Measurements from ENCODE around the gene MYO1D.
"Not testable (repeated sequence)": the region's sequence is repeated elsewhere in the genome, so short reads cannot be mapped to it uniquely, and the experiment has no call there.

The MYO1D gene

DNA sequence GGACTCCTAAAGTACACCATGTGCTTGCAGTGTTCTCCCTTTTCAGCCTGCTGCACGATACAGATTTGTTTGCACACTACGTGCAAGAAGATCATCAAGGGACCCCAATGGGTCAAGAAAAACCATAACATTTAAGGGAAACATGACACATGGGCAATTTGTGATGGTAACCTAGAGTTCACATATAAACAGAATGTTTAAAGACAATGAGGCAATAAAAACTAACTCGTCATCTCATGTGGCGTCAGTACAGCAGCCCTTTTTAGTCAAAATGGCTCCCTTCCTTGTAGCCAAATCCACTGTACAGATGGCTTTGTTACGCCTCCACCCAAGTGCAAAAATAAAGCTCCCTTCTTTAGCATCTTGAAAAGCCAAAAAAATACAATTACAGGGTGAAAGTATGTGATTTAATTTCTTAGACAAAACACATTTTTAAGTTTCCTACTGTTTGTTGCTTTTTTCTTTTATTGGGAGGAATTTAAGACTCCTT is 216.4 kb downstream of the MYO1D start:
- DNase-seq, result no peak

DNA sequence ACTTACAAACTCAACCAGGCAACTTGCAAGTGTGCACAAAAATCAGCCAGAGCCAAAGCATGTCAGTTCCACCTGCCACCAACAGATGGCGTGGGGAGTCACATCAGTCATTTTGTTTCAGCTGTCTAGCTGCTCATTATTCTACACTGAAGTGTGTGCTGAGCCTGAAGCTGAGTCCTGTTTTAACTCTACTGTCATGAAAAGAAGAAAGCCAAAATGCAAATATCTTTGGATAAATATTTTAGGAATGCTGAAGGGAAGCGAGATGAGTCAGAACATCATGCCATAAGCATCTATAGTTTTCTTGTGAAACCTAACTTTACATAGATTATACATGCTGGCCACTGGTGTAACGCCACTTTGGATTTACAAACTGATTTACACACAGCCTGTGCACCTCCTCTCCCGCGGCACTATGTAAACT is 217.5 kb downstream of the MYO1D start:
- DNase-seq, result peak; percentile 34

DNA sequence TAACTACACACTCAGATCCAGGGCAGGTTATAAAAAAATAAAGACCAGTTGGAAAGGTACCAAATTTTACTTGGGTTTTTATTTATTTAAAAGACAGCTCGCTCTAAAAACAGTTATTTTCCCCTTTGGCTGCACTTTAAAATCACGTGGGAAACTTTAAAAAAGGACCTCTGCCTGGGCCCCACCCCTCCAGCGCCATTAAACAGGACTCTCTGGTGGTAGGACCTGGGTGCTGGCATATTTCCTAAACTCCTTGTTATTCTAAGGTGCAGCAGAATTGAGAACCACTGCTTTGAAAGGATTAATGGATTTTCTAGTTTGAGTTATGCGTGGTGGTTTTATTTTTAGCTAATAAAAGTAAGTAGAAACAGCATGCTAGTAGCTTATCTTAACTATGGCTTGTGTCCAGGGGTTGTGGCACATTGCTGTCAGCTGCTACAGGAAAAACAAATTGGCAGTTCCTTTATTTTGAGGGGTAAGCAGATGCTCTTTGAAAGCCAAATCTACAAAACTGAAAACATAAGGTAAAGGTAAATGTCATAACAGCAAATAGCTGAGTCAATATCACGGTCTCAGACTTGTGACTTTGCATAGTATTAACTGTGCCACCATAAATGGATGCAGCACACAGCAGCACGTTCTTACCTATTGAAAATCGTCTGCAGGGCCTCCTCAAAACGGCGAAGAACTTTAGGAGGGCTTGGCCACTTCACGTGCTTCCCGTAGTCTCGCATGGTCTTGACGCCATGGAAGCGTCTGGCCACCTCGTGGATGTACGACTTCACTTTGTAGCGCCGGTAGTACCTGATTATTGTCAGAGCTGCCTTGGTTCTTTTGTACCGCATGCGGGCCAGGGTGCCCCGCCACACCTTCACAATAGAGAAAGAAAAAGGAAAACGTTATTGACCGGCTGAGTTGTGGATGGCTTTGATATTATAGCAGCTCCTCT is 218.2 kb downstream of the MYO1D start:
- no peak for DNase-seq

DNA sequence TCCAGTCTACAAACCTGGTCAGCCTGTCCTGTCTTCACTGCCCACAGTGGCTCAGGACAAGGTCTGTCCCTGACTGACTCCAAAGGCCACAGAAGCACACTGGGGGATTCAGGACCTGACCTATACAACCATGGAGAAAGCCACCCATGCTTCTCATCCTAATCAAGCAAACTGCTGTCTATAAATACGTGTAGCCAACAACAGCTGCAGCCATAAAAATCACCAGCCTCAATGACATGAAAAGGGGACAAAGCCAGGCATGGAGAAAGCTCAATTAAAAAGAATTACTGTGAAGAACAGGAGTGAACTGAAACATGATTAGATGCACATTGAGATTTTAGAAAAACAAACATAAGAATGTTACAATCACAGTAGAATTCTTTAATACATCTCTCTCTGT is 220.0 kb downstream of the MYO1D start:
- no peak for DNase-seq

DNA sequence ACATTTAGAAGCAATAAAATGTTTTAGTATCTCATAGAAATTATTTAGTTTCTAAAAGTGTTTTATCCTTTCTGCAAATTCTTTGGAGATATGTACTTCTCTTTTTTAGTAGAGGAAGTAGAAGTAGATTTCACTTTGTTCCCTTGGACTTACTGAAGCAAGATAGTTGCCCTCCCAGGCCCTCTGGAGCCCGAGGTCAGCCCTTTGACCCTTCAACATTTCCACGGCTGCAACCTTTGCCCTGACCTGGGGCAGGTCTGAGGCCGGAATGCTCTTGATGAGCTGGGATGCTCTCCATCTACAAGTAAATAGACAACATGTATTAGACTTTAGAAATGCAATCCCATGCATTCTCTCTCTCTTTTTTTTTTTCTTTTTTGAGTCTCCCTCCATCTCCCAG is 222.6 kb downstream of the MYO1D start:
- no peak for DNase-seq

DNA sequence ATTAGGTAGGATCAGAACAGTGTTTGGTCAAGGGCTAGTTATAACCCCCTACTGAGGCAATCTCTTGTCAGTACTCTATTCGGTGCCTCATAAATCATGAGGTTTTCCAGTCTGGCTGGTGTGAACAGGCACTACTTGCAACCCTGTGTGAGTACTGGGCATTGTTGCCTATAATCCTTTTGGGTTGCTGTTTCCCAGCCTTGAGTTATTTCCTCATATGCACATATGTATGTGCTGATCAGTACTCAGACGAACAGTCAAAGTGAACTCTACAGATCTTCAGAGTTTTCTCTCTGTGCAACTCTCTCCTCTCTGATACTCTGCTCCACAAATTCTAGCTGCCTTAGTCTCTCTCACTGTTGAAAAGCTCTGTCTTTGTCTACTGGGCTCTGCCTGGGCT is 225.8 kb downstream of the MYO1D start:
- no peak for DNase-seq

DNA sequence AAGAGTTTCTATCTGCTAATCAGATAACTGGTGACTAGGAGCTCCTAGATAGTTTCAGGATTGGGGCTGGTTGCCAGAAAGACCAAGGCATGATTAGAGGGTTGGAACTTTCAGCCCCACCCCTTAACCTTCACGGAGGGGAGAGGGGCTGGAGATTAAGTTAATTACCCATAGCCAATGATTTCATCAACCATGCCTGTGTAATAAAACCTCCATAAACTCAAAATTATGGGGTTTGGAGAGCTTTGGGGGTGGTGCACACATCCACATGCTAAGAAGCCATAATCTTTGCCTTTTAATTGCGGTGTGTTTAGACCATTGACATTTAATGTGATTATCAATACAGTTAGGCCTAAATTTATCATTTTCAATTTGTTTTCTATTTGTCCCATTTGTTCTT is 228.5 kb downstream of the MYO1D start:
- no peak for DNase-seq

DNA sequence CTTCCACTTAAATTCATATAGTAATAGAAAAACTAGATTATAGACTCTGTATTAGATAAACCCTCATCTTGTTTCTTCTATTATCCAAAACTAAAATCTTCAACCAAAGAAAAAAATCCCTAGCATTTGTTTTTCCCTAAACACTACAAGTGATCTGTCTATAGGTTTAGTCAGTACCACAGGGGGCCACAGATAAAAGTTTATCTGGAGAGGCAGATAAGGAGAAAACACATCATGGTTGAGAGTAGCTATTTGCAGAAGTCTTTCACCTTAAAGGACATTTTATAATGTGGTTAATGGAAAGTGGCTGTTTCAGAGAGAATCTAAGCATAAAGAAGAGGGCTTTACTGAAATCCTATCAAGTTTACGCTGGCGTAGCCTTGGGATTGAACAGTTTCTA is 230.0 kb downstream of the MYO1D start:
- DNase-seq, result no peak

DNA sequence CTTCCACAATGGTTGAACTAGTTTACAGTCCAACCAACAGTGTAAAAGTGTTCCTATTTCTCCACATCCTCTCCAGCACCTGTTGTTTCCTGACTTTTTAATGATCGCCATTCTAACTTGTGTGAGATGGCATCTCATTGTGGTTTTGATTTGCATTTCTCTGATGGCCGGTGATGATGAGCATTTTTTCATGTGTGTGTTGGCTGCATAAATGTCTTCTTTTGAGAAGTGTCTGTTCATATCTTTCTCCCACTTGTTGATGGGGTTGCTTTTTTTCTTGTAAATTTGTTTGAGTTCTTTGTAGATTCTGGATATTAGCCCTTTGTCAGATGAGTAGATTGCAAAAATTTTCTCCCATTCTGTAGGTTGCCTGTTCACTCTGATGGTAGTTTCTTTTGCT is 235.4 kb downstream of the MYO1D start:
- DNase-seq, result not testable (repeated sequence)

DNA sequence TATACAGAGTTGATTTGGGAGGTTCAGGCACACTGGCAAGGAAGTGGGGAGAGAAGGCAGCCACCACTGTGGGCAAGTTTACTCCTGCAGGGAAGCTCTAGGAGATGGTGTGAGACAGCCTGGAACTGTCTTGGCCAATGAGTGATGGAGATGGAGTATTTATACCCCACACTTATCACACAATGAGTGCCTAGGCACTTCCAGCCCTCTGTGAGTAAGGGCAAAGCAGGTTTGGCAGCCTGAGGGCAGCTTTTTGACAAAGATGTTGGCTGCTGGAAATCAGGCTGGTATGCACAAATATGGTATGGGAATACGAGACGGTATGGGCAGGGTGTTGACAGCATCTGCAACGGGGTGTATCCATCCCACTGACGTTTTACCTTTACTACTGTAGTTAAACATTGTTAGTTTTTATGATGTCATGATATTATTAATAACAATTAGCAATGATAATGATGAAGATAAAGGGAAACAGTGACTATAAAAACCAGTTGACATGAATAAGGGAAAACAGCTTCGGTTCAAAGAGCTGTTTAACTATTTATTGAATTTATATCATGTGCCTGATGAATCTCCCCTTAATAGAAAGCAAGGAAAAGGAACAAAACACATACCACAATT is 240.2 kb downstream of the MYO1D start:
- no peak for DNase-seq

DNA sequence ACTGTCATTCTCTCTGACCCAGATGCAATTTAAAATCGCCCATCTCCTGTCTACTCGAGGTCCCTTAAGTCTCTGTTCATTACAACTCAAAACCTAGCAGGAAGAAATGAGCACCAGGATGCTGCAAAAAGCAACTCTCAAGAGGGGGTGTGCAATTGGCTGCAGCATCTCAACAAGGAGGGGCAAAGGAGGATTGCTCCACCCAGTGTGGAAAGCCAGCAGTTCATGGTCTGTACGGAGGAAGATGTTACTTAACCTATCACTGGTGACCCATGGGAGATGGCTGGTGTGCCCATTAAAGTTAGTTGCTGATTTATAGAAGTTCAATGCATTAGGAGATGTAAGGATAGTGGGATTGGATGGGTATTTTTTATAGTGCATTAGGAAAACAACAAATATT is 242.8 kb downstream of the MYO1D start:
- DNase-seq, result no peak

DNA sequence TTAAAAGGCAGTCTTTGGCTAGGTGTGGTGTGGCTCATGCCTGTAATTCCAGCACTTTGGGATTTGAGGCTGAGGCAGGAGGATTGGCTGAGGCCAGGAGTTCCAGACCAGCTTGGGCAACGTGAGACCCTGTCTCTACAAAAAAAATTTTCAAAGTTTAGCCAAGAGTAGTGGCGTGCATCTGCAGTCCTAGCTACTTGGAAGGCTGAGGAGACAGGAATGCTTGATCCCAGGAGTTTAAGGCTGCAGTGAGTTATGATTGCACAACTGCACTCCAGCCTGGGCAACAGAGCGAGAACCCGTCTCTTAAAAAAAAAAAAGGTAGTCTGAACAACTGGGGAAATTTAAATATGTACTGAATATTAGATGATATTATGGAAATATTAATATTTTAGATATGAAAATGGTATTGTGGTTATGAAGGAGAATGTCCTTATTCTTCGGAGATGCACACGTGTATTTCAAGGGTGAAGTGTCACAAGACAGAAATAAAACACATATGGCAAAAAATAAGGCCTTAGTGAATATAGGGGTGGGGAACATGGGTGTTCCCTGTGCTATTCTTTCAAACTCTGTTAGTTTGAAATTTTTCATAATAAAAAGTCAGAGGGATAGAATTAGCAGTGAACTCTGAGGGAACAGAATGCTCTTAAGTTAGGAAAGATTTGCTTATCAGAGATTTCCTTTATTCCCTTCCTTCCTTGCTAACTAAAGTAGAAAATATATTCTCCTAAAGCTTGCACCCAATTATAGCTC is 245.4 kb downstream of the MYO1D start:
- DNase-seq, result no peak

DNA sequence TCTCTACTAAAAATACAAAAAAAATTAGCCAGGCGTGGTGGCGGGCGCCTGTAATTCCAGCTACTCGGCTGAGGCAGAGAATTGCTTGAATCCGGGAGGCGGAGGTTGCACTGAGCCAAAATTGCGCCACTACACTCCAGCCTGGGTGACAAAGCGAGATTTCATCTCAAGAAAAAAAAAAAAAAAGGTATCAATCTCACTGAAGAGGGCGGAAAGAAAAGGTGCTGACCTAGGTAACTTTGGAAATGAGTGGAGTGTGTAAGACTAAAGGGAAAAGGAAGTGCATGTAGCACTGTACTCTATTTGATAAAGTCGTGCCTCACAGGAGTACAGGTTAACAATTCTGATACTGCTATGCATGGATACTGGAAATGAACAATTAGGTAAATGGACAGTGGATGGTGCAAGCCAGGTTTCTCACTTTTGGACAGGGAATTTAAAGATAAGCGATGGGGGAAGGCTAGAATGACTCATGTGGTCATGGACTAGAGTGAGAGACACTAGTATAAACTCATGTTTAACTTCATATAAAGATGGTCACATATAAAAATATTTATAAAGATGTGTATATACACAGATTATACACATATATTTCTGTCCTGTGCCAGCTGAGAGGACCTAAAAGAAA is 247.2 kb downstream of the MYO1D start:
- DNase-seq, result no peak

DNA sequence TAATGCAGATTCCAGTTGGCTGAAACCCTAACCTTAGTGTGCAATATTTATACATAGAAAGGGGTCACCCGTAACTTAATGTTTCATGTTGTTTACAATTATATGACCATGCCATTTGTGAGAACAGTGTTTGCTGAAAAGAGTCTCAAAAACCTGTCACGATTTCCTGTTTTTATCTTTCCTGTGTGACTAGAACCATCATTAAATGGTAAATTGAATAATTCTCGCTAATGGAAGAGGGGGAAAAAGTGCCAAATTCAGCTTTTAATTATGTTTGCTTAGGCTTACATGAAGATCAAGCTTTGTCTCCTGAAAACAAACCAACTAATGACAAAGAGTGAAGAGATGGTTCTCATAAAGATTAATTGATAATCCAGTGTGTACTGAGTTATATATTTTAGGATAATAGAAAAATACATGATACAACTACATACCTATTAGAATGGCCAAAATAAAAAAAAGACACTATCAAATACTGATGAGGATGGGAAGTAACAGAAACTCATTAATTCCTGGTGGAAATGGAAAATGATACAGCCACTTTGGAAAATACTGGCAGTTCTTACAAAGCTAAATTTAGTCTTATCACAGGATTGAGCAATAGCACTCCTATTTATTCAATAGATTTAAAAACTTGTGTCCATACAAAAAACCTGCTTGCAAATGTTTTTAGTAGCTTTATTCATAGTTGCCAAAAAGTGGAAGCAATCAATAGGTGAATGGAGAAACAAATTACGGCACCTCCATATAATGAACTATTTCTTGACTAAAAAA is 248.5 kb downstream of the MYO1D start:
- DNase-seq, result no peak

DNA sequence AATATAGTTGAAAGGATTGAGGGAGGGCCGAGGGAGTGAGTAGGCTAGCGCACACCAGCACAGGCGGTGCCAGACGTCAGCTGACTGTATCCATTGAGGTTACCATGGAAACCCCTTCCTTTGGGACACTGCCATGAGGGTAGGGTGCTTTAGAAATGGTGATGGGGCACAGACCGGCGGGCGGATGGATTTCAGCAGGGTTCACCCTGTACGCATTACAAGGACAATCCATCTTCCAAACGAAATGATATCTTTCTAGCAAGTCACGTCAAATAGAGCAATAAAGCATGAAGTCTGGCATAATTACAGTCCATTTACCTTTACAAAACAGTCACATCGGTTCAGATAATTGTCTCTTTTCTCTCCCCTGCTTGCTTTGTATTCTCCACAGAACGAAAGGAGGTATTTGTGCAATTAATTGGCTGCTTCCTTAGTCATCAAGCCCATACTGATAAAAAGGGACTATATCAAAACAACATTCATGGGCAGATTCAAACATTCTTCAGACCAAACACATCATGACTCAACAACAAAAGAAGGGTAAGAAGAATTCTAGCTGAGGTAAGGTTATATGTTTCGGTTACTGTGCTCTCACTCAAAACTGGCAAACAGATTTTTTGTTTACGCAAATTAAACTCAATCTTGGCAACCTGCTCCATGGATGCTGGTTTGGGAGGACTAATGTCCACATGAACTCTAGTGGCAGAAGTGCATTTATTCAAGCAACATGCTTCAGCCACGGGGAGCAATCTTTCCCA is 249.5 kb downstream of the MYO1D start:
- DNase-seq, result no peak

DNA sequence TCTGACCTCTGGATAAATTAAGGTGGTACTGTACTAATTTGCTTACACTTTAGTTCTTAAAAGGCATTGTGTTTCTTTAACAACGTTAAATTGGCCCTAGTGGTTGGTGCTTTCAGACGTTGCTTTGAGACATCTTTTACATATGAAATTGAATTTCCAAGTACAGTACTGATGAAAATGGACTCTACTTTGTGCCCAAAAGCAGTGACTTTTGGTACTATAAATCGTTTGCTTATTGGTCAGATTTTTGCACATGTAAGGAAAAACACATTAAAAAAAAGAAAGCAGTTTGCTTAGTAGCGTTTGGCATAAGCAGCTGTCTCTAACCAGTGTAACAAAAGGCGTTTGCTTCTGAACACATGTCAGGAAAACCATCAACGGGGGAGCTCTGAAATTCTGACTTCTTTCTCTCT is 250.5 kb downstream of the MYO1D start:
- DNase-seq, result no peak

DNA sequence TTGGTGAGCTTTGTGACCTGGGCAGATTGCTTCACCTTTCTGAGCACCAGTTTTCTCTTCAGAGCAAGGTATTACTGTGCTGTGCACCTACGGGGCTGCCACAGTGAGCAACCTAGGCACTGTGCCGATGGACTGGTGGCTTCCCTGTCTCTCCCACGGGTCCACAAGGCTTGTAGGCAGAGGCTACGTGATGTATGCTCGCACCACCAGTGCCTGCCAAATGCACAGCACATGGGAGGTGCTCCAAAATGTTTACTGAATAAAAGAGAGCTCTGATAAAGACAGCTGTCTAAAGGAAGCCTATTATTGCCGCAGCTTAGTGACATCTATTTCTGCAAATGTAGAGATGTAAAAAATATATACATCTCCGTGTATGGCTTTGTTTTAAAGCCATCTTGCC is 251.0 kb downstream of the MYO1D start:
- no peak for DNase-seq

DNA sequence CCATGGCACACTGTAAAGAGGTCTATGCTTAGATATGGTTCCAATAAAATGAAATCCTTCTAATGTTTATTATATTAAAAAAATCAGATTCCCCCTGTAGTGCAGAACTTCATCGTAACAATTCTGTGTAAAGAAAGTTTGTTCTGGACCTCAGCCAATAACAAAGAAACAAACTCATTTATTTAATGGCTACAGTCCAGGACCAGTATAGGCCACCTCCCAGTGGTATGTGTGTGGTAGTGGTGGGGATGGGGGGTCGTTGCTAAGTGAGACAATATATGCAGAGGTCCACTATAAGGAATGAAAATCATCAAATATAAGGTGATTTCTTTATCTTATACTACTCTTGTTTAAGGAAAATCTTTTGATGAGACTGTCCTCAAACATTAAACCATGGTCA is 253.7 kb downstream of the MYO1D start:
- DNase-seq, result no peak

DNA sequence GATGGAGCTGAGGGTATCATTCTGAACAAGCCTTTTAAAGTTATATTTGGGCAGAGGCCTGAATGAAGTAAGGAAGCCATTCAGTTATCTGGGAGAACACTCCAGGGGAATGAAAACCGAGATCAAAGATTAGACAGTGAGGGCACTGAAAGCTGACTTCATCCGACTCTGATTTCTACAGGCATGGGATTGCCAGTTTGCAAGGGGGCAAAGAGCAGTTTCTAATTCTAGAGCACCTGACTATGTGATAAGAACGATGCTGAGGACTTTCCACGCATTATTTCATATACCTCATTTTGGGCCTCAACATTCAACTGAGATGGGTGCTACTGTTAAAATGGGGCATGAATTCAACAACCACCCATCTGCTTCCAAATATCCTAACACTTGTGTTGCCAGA is 254.4 kb downstream of the MYO1D start:
- DNase-seq, result no peak

DNA sequence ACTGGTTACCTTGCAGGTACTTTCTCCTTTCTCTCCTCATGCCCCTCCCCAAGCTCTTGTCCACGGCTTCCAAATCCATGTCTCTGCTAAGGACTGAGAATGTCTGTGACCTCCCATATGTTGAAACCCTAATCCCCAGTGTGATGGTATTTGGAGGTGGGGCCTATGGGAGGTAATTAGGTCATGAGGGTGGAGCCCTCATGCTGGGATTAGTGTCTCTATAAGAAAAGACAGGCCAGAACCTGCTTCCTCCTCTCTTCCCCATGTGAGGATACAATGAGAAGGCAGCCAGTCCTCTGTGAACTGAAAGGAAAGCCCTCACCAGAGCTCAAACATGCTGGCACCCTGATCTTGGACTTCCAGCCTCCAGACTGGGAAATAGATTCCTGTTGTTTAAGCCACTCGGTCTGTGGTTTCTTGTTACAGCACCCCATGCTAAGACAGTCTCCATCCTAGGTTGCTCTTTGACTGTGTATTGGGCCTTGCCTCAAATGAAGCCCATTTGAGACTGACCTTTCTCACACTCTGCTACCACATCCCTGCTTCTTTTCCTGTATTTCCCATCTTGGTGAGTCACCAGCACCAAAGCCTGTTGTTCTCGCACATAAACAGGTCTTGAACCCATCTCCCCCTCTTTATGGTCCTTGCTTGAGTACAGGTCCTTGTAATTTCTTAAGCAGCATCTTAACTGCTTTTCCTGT is 255.2 kb downstream of the MYO1D start:
- DNase-seq, result no peak

DNA sequence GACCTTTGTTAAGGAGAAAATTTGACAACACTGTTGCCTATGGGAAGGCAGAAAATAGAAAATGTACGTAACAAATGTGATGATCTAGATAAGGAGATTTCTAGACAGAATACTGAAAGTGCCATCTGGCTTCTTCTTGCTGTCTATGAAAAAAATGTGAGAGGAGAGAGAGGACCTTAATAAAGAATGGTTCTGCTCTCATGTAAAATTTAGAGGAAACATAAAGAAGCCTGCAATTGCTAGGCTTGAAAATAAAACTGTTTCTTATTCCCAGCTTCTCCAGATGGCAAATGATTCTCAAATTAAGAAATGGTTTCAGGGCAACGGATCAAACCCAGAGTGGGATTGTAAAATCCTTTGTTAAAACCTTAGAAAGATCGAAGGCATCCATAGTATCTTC is 261.6 kb downstream of the MYO1D start:
- no peak for DNase-seq

Measured in effector CD8-positive, alpha-beta T cell (primary cell).